ENCODE results near the gene LXN.
"Not testable (repeated sequence)": the region's sequence is repeated elsewhere in the genome, so short reads cannot be mapped to it uniquely, and the experiment has no call there.

Gene LXN

GRCh38 chr3:158672215-158673176 lies at the start of gene LXN:
LXN (minus strand) TSS chr3:158672648; CDS start chr3:158672478, 170 bp downstream.
- DNase-seq = peak; percentile 16

GRCh38 chr3:158722108-158722507 lies 49.7 kb upstream of the LXN start:
- DNase-seq = no peak

- DNase-seq = no peak
These were observed 46.2 kb upstream of the LXN start for GRCh38 chr3:158718490-158719170.

- no peak for DNase-seq
These were observed 45.1 kb upstream of the LXN start for GRCh38 chr3:158717576-158717975.

GRCh38 chr3:158713094-158713499 lies 40.6 kb upstream of the LXN start:
- no peak for DNase-seq

GRCh38 chr3:158712443-158712842 lies 40.0 kb upstream of the LXN start:
- DNase-seq = no peak

- no peak for DNase-seq
These were observed 39.4 kb upstream of the LXN start for GRCh38 chr3:158711886-158712285.

GRCh38 chr3:158710601-158711000 lies 38.2 kb upstream of the LXN start:
- no peak for DNase-seq

GRCh38 chr3:158709666-158710083 lies 37.2 kb upstream of the LXN start:
- no peak for DNase-seq

- DNase-seq = no peak
These were observed 31.1 kb upstream of the LXN start for GRCh38 chr3:158703566-158703965.

- no peak for DNase-seq
These were observed 30.5 kb upstream of the LXN start for GRCh38 chr3:158702815-158703481.

- no peak for DNase-seq
These were observed 29.1 kb upstream of the LXN start for GRCh38 chr3:158701420-158702065.

GRCh38 chr3:158700559-158700958 lies 28.1 kb upstream of the LXN start:
- no peak for DNase-seq

- DNase-seq = peak; percentile 1
These were observed 24.2 kb upstream of the LXN start for GRCh38 chr3:158696618-158697017.

GRCh38 chr3:158693866-158694456 lies 21.5 kb upstream of the LXN start:
- not testable (repeated sequence) for DNase-seq

GRCh38 chr3:158685159-158685558 lies 12.7 kb upstream of the LXN start:
- no peak for DNase-seq

- no peak for DNase-seq
These were observed 10.9 kb upstream of the LXN start for GRCh38 chr3:158683230-158683962.

- DNase-seq = no peak
These were observed 8.4 kb upstream of the LXN start for GRCh38 chr3:158680861-158681260.

GRCh38 chr3:158679547-158680000 lies 7.1 kb upstream of the LXN start:
- no peak for DNase-seq

GRCh38 chr3:158678687-158679086 lies 6.2 kb upstream of the LXN start:
- no peak for DNase-seq

GRCh38 chr3:158671821-158672214 lies 630 bp downstream of the LXN start:
- DNase-seq = no peak

- no peak for DNase-seq
These were observed 3.9 kb downstream of the LXN start for GRCh38 chr3:158668506-158668905.

All from NCI-H2029 treated with DMSO at 0.1 percent for 48 hours (cell line).